ENCODE results near the gene APOL1.

Gene APOL1

GRCh38 chr22:36301384-36301828 lies 48.5 kb downstream of the APOL1 start:
- Histone ChIP-seq H3K36me3 (ENCODE audit: control insufficient read depth, low read length) (peaks cover 97% of the 10 kb centered on the region), H3K4me2 (ENCODE audit: low read length) (no peak overlapping the region), H3K9me3 (ENCODE audit: control insufficient read depth, insufficient read depth, low read length) (no peaks in the 10 kb centered on the region), H4K20me1 (ENCODE audit: control insufficient read depth, insufficient read depth, low read depth, low read length) (0 out of 2 replicates have a peak, but pooled peaks cover 3% of the 10 kb centered on the region), H3K4me1 (ENCODE audit: control insufficient read depth, low read length) (peaks cover 4% of the 10 kb centered on the region; the same call in 1 of the 2 replicates), H3K27ac (ENCODE audit: low read depth, low read length) (no peak overlapping the region), H3F3A (ENCODE audit: control insufficient read depth, insufficient read depth) (peaks cover 11% of the 10 kb centered on the region), H3K9me2 (replicated peaks; ENCODE audit: control insufficient read depth, low read length) (no peaks in the 10 kb centered on the region), H3K4me3 (ENCODE audit: low read length) (no peak overlapping the region), H3K27me3 (ENCODE audit: control insufficient read depth, low read length) (no peaks in the 10 kb centered on the region), H3K79me2 (ENCODE audit: control insufficient read depth, low read length) (no peaks in the 10 kb centered on the region)
- peak; percentile 95 for TF ChIP-seq CTCF (IDR thresholded peaks at IDR 0.05; ENCODE audit: low read depth, low read length, poor library complexity, severe bottlenecking)
- no peak for TF ChIP-seq EZH2phosphoT487 (IDR thresholded peaks at IDR 0.05; ENCODE audit: borderline replicate concordance, low read length)

GRCh38 chr22:36301851-36302250 lies 48.9 kb downstream of the APOL1 start:
- Histone ChIP-seq H3K9me2 (replicated peaks; ENCODE audit: control insufficient read depth, low read length) (no peaks in the 10 kb centered on the region), H3K4me1 (ENCODE audit: control insufficient read depth, low read length) (peaks cover 4% of the 10 kb centered on the region; the same call in 1 of the 2 replicates), H3K9me3 (ENCODE audit: control insufficient read depth, insufficient read depth, low read length) (no peaks in the 10 kb centered on the region), H3K27ac (ENCODE audit: low read depth, low read length) (no peak overlapping the region), H4K20me1 (ENCODE audit: control insufficient read depth, insufficient read depth, low read depth, low read length) (0 out of 2 replicates have a peak, but pooled peaks cover 3% of the 10 kb centered on the region), H3K4me3 (ENCODE audit: low read length) (no peak overlapping the region), H3K36me3 (ENCODE audit: control insufficient read depth, low read length) (peaks cover 98% of the 10 kb centered on the region), H3K27me3 (ENCODE audit: control insufficient read depth, low read length) (no peaks in the 10 kb centered on the region), H3K79me2 (ENCODE audit: control insufficient read depth, low read length) (no peaks in the 10 kb centered on the region), H3K4me2 (ENCODE audit: low read length) (no peak overlapping the region), H3F3A (ENCODE audit: control insufficient read depth, insufficient read depth) (peaks cover 11% of the 10 kb centered on the region)
- no peak for TF ChIP-seq EZH2phosphoT487 (IDR thresholded peaks at IDR 0.05; ENCODE audit: borderline replicate concordance, low read length)
- TF ChIP-seq CTCF (IDR thresholded peaks at IDR 0.05; ENCODE audit: low read depth, low read length, poor library complexity, severe bottlenecking), result no peak

- no peaks in the 10 kb centered on the region for H3K79me2 ChIP-seq (ENCODE audit: control insufficient read depth, low read length)
- peaks cover 11% of the 10 kb centered on the region for H3F3A ChIP-seq (ENCODE audit: control insufficient read depth, insufficient read depth)
- H3K9me2 ChIP-seq (replicated peaks; ENCODE audit: control insufficient read depth, low read length), result no peaks in the 10 kb centered on the region
- H3K4me1 ChIP-seq (ENCODE audit: control insufficient read depth, low read length), result peaks cover 4% of the 10 kb centered on the region; the same call in 1 of the 2 replicates
- peaks cover 96% of the 10 kb centered on the region for H3K36me3 ChIP-seq (ENCODE audit: control insufficient read depth, low read length)
- 0 out of 2 replicates have a peak, but pooled peaks cover 5% of the 10 kb centered on the region for H4K20me1 ChIP-seq (ENCODE audit: control insufficient read depth, insufficient read depth, low read depth, low read length)
- no peaks in the 10 kb centered on the region for H3K27me3 ChIP-seq (ENCODE audit: control insufficient read depth, low read length)
- no peaks in the 10 kb centered on the region for H3K9me3 ChIP-seq (ENCODE audit: control insufficient read depth, insufficient read depth, low read length)
- no peak for TF ChIP-seq CTCF (IDR thresholded peaks at IDR 0.05; ENCODE audit: low read depth, low read length, poor library complexity, severe bottlenecking)
- no peak for TF ChIP-seq EZH2phosphoT487 (IDR thresholded peaks at IDR 0.05; ENCODE audit: borderline replicate concordance, low read length)
- no peak overlapping the region for H3K27ac ChIP-seq (ENCODE audit: low read depth, low read length)
- H3K4me2 ChIP-seq (ENCODE audit: low read length), result no peak overlapping the region
- H3K4me3 ChIP-seq (ENCODE audit: low read length), result no peak overlapping the region
These were observed 49.6 kb downstream of the APOL1 start for GRCh38 chr22:36302439-36303114.
